Right cardiac atrium (tissue), 5 donors: ENCODE data around the gene TMEM132E. TPM values are rescaled to one million over a fixed set of nuclear protein-coding genes. Genes with fewer than 3 reads are reported as not detected.

ENCODE experiments used
- ATAC-seq, 2 donors: fragments of 200-7000 bp; cut with Tn5 transposase; one replicate each; pipeline versions ENCODE4 v1.8.0 to v1.9.1; 2020; ENCODE audit warnings: moderate library complexity in 2 of 2, mild to moderate bottlenecking in 1 of 2
- DNase-seq, 3 donors: peaks; one replicate each; pipeline ENCODE4 v3.0.0-alpha.2; 2020
- H3K27ac ChIP-seq: one replicate; pipeline ENCODE4 v1.5.1; 2013; ENCODE audit warnings: mild to moderate bottlenecking, low read length, control low read depth, moderate library complexity
- H3K27me3 ChIP-seq: one replicate; pipeline ENCODE4 v1.6.1; 2013; ENCODE audit not compliant: control insufficient read depth, insufficient read depth
- H3K4me1 ChIP-seq: one replicate; pipeline ENCODE4 v1.6.1; 2013; ENCODE audit warnings: low read length; ENCODE audit not compliant: control insufficient read depth, insufficient read depth
- H3K4me3 ChIP-seq: one replicate; pipeline ENCODE4 v1.5.1; 2013; ENCODE audit warnings: low read length, control low read depth
- H3K9me3 ChIP-seq: one replicate; pipeline ENCODE4 v1.6.1; 2013; ENCODE audit warnings: low read length; ENCODE audit not compliant: control insufficient read depth
- WGBS: extraction: QIAGEN DNeasy Blood & Tissue Kit; methylation state at CpG from one replicate; pipeline ENCODE4 v1.1.7; 2013; 5-methylcytosine and 5-hydroxymethylcytosine counted together
- intact Hi-C, 4 donors: fragments of 100-400 bp; cut with DNase I; formaldehyde crosslinking; loops; one replicate each; pipeline versions ENCODE4 v1.11.0 to v1.14.0; 2022 to 2023
- polyA plus RNA-seq: library from polyadenylated mRNA; stranded (reverse); fragments of 200-250 nt; gene quantifications from one replicate; pipeline ENCODE4 v1.2.3, GENCODE V29; 2013
- total RNA-seq, 4 donors: library from RNA; stranded (reverse); fragmentation: NEBNext Ultra II Directional; extraction: Animal tissue kit (Norgen Biotek cat#: 25700); gene quantifications; one replicate each; pipeline ENCODE4 v1.2.1, GENCODE V29; 2021
- donor health status: healthy with polysubstance abuse.
- donor health status: DM: no; HTN: yes; CAD: no.
- donor health status: DM: no; HTN: no; CAD: no.
- donor health status: DM: no; HTN: yes; CAD: no; lungs with severe emphysema.
- donor health status: DM: yes; HTN: yes; CAD: no.

TMEM132E gene
- total and polyA plus RNA-seq, 5 donors: 0.06 to 0.35 (median 0.16) TPM

GRCh38 chr17:34582901-34583245, 3.5 kb downstream of the TMEM132E start:
- DNase-seq (no peak), ATAC-seq (no peak)
- no peaks in the 10 kb centered on the region for H3K4me1 ChIP-seq
- intact Hi-C loops: loop anchor here in 1 of 4 donors (10.0 kb wide), 1 partner anchor 138 kb away; no protein-coding TSS in a partner anchor
- no peaks in the 10 kb centered on the region for H3K27me3 ChIP-seq
- H3K9me3 ChIP-seq: no peaks in the 10 kb centered on the region
- H3K4me3 ChIP-seq: no peak overlapping the region
- H3K27ac ChIP-seq: no peak overlapping the region
- WGBS: 43% methylated on average over 3 of the region's 3 CpGs

DNA sequence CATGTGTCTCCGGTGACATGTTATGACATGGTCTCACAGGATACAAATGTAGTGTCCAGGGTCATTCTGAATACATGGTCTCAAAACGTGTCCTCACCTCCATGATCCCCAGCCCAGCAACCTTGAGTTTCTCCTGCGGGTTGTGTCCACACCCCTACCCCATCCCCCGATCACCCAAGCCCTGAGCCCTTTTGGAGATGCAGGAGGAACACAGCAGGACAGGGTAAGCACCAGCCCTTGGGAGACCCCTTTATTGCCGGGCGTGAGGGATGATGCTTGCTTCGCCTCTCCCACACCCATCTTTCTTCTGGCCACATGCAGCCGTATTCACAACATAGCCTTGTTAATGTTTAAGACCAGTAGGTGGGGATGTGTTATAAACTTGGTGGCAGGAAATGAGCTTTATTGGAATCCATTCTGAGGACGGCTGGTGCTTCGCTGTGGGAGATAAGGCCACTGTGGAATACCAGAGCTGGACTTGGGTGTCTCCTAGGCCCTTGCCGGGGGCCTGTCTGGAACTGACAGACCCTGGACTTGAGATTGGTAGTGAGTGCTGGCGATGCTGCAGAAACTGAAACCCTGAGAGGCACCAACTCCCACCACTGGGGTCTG, 5.5 kb downstream of the TMEM132E start:
- intact Hi-C loops: loop anchor here in 1 of 4 donors (10.0 kb wide), 1 partner anchor 140 kb away; no protein-coding TSS in a partner anchor
- ATAC-seq: no peak
- H3K4me1 ChIP-seq: no peaks in the 10 kb centered on the region
- H3K9me3 ChIP-seq: no peaks in the 10 kb centered on the region
- 22% methylated on average over 12 of the region's 12 CpGs for WGBS
- H3K27me3 ChIP-seq: no peaks in the 10 kb centered on the region
- no peak for DNase-seq
- H3K27ac ChIP-seq: no peak overlapping the region
- H3K4me3 ChIP-seq: no peak overlapping the region

GRCh38 chr17:34586346-34586846, 7.0 kb downstream of the TMEM132E start:
- H3K27me3 ChIP-seq: no peaks in the 10 kb centered on the region

GRCh38 chr17:34588266-34588665, 8.9 kb downstream of the TMEM132E start:
- 79% methylated on average over 6 of the region's 6 CpGs for WGBS
- Histone ChIP-seq H3K4me1 (no peaks in the 10 kb centered on the region), H3K27me3 (no peaks in the 10 kb centered on the region), H3K9me3 (no peaks in the 10 kb centered on the region), H3K27ac (no peak overlapping the region), H3K4me3 (no peak overlapping the region)
- ATAC-seq (no peak), DNase-seq (no peak)
- intact Hi-C loops: loop anchor here in 1 of 4 donors (10.0 kb wide), 1 partner anchor 143 kb away; no protein-coding TSS in a partner anchor

More at GRCh38 chr17:34586346-34586846, 7.0 kb downstream of the TMEM132E start:
- intact Hi-C loops: loop anchor here in 1 of 4 donors (10.0 kb wide), 1 partner anchor 142 kb away; no protein-coding TSS in a partner anchor
- H3K27ac ChIP-seq: no peak overlapping the region
- H3K4me3 ChIP-seq: no peak overlapping the region
- no peaks in the 10 kb centered on the region for H3K4me1 ChIP-seq
- no peaks in the 10 kb centered on the region for H3K9me3 ChIP-seq
- DNase-seq (peak in 1 of 3 donors; percentile 3), ATAC-seq (no peak)
- WGBS: 54% methylated on average over 3 of the region's 3 CpGs

GRCh38 chr17:34589120-34589965, 10.0 kb downstream of the TMEM132E start:
- Histone ChIP-seq H3K4me3 (no peak overlapping the region), H3K4me1 (no peaks in the 10 kb centered on the region), H3K27ac (no peak overlapping the region), H3K27me3 (no peaks in the 10 kb centered on the region), H3K9me3 (no peaks in the 10 kb centered on the region)
- ATAC-seq (no peak), DNase-seq (peak in 1 of 3 donors; percentile 38)
- intact Hi-C loops: loop anchor here in 1 of 4 donors (10.0 kb wide), 1 partner anchor 145 kb away; no protein-coding TSS in a partner anchor
- 78% methylated on average over 11 of the region's 11 CpGs for WGBS

GRCh38 chr17:34592002-34592401, 12.6 kb downstream of the TMEM132E start:
- Histone ChIP-seq H3K27me3 (no peaks in the 10 kb centered on the region), H3K27ac (no peak overlapping the region), H3K9me3 (no peaks in the 10 kb centered on the region), H3K4me3 (no peak overlapping the region), H3K4me1 (no peaks in the 10 kb centered on the region)
- peak in 1 of 3 donors; percentile 52 for DNase-seq
- intact Hi-C loops: no loop called here
- ATAC-seq: peak; percentile 18 to 22
- WGBS: 29% methylated on average over 4 of the region's 4 CpGs

DNA sequence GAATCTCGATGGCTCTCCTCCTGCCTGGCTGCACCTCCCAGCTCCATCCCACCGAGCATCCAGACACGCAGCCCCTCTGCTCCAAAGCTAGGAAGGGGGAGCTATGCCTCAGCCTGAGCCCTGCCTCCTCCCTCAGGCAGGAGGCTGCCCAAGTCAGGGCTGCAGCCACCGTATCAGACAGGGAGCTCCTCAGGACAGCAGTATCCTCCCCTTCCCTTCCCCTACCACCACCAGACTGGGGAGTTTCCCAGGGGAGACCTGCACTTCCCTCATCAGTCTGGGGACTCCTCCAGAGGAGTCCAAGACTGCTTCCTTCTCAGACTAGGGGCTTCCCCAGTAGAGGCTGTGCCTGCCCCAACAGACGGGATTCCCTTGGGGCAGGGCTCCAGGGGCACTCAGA, 17.5 kb downstream of the TMEM132E start:
- Histone ChIP-seq H3K4me1 (no peaks in the 10 kb centered on the region), H3K27me3 (no peaks in the 10 kb centered on the region), H3K4me3 (no peak overlapping the region), H3K9me3 (no peaks in the 10 kb centered on the region), H3K27ac (no peak overlapping the region)
- ATAC-seq (no peak), DNase-seq (peak in 1 of 3 donors; percentile 23)
- intact Hi-C loops: no loop called here
- WGBS: 26% methylated on average over 5 of the region's 5 CpGs

- DNase-seq: peak in 1 of 3 donors; percentile 8
- no peaks in the 10 kb centered on the region for H3K4me1 ChIP-seq
- no peak overlapping the region for H3K27ac ChIP-seq
- H3K4me3 ChIP-seq: no peak overlapping the region
- no peaks in the 10 kb centered on the region for H3K27me3 ChIP-seq
- no peak for ATAC-seq
- WGBS: 63% methylated on average over 2 of the region's 2 CpGs
- no peaks in the 10 kb centered on the region for H3K9me3 ChIP-seq
- intact Hi-C loops: no loop called here
These were observed 18.9 kb downstream of the TMEM132E start for GRCh38 chr17:34598161-34598776.

- no peak for ATAC-seq
- intact Hi-C loops: no loop called here
These were observed 22.0 kb downstream of the TMEM132E start for GRCh38 chr17:34601416-34601815.

GRCh38 chr17:34603974-34604373, 24.6 kb downstream of the TMEM132E start:
- 90% methylated on average over 3 of the region's 3 CpGs for WGBS
- Histone ChIP-seq H3K27me3 (no peaks in the 10 kb centered on the region), H3K4me1 (no peaks in the 10 kb centered on the region), H3K4me3 (no peak overlapping the region), H3K9me3 (no peaks in the 10 kb centered on the region), H3K27ac (no peak overlapping the region)
- ATAC-seq (no peak), DNase-seq (no peak)
- intact Hi-C loops: no loop called here

More at GRCh38 chr17:34601416-34601815, 22.0 kb downstream of the TMEM132E start:
- Histone ChIP-seq H3K4me3 (no peak overlapping the region), H3K4me1 (no peaks in the 10 kb centered on the region), H3K9me3 (no peaks in the 10 kb centered on the region), H3K27me3 (no peaks in the 10 kb centered on the region), H3K27ac (no peak overlapping the region)
- no peak for DNase-seq
- 57% methylated on average over 3 of the region's 3 CpGs for WGBS
